GM20000 (cell line): ENCODE results near the gene GRM7.

Source experiments
- DNase-seq: peaks from one replicate; pipeline ENCODE4 v3.0.0; 2012; ENCODE audit warnings: low spot score
- CTCF ChIP-seq: IDR thresholded peaks from 2 replicates; pipeline ENCODE4 v1.5.1; 2012; ENCODE audit warnings: mild to moderate bottlenecking, control low read depth; ENCODE audit errors: extremely low read depth, missing control alignments

Gene GRM7

GRCh38 chr3:7075117-7075516, 214.2 kb downstream of the GRM7 start:
- DNase-seq = no peak
- no peak for TF ChIP-seq CTCF

GRCh38 chr3:7075901-7076300, 215.0 kb downstream of the GRM7 start:
- DNase-seq = no peak
- no peak for TF ChIP-seq CTCF

GRCh38 chr3:7082244-7082643, 221.3 kb downstream of the GRM7 start:
- no peak for TF ChIP-seq CTCF
- DNase-seq = no peak

- TF ChIP-seq CTCF = no peak
- no peak for DNase-seq
Observed at GRCh38 chr3:7086417-7086816, 225.5 kb downstream of the GRM7 start.

- no peak for DNase-seq
- TF ChIP-seq CTCF = no peak
Observed at GRCh38 chr3:7095116-7095515, 234.2 kb downstream of the GRM7 start.

- DNase-seq = no peak
Observed at GRCh38 chr3:7100136-7100535, 239.2 kb downstream of the GRM7 start.

GRCh38 chr3:7106635-7107034, 245.7 kb downstream of the GRM7 start:
- DNase-seq = no peak
- TF ChIP-seq CTCF = no peak

More at GRCh38 chr3:7100136-7100535, 239.2 kb downstream of the GRM7 start:
- no peak for TF ChIP-seq CTCF
